ENCODE results near the gene OR10V1.
"Not testable (repeated sequence)": the region's sequence is repeated elsewhere in the genome, so short reads cannot be mapped to it uniquely, and the experiment has no call there.

Gene OR10V1

GRCh38 chr11:59706518-59707285, 6.9 kb downstream of the OR10V1 start:
- Histone ChIP-seq H3K9me3 (ENCODE audit: insufficient read depth, low read length, severe bottlenecking) (no peaks in the 10 kb centered on the region), H3K4me3 (ENCODE audit: low read depth in 1 of 2, low read length in 2 of 2) (no peak overlapping the region), H2AFZ (ENCODE audit: low read depth, low read length) (no peak overlapping the region), H3K4me2 (ENCODE audit: insufficient read depth, low read length) (no peak overlapping the region), H3K4me1 (ENCODE audit: insufficient read depth, low read length) (no peaks in the 10 kb centered on the region), H3K27me3 (ENCODE audit: insufficient read depth, low read length, poor library complexity) (no peaks in the 10 kb centered on the region), H3K9ac (ENCODE audit: low read depth, low read length) (no peak overlapping the region), H3K79me2 (ENCODE audit: insufficient read depth, low read length) (no peaks in the 10 kb centered on the region), H3K27ac (ENCODE audit: low read length) (no peak overlapping the region), H3K36me3 (ENCODE audit: insufficient read depth, low read length) (no peaks in the 10 kb centered on the region), H4K20me1 (ENCODE audit: insufficient read depth, low read length) (no peaks in the 10 kb centered on the region)
- DNase-seq (peak; percentile 18), ATAC-seq (ENCODE audit: insufficient read depth, low read depth) (peak; percentile 58)
- TF ChIP-seq EZH2 (IDR thresholded peaks at IDR 0.05; ENCODE audit: borderline replicate concordance, low read depth, low read length, severe bottlenecking) (no peak), CTCF (IDR thresholded peaks at IDR 0.05; ENCODE audit: borderline replicate concordance, extremely low read depth, low read length, poor library complexity, severe bottlenecking) (no peak)

DNA sequence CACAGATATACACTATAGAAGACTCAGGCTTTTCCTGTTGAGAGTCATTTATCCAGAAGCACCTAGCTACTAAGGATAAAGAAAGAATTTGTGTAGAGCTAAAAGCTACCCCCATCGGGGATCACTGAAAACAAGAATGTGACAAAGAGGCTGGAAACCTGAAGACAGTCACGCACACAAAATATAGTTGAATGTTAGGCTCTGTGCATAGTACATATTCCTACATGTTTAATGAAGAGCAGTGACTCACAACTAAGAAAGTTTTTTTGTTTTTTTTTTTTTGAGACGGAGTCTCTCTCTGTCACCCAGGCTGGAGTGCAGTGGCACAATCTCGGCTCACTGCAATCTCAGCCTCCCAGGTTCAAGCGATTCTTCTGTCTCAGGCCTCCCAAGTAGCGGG, 8.4 kb downstream of the OR10V1 start:
- Histone ChIP-seq H3K36me3 (ENCODE audit: insufficient read depth, low read length) (no peaks in the 10 kb centered on the region), H3K27ac (ENCODE audit: low read length) (no peak overlapping the region), H3K9ac (ENCODE audit: low read depth, low read length) (no peak overlapping the region), H3K4me1 (ENCODE audit: insufficient read depth, low read length) (no peaks in the 10 kb centered on the region), H4K20me1 (ENCODE audit: insufficient read depth, low read length) (no peaks in the 10 kb centered on the region), H3K79me2 (ENCODE audit: insufficient read depth, low read length) (no peaks in the 10 kb centered on the region), H3K9me3 (ENCODE audit: insufficient read depth, low read length, severe bottlenecking) (no peaks in the 10 kb centered on the region), H3K4me3 (ENCODE audit: low read depth in 1 of 2, low read length in 2 of 2) (no peak overlapping the region), H2AFZ (ENCODE audit: low read depth, low read length) (no peak overlapping the region), H3K4me2 (ENCODE audit: insufficient read depth, low read length) (no peak overlapping the region), H3K27me3 (ENCODE audit: insufficient read depth, low read length, poor library complexity) (no peaks in the 10 kb centered on the region)
- DNase-seq (no peak), ATAC-seq (ENCODE audit: insufficient read depth, low read depth) (no peak)
- TF ChIP-seq CTCF (IDR thresholded peaks at IDR 0.05; ENCODE audit: borderline replicate concordance, extremely low read depth, low read length, poor library complexity, severe bottlenecking) (no peak), EZH2 (IDR thresholded peaks at IDR 0.05; ENCODE audit: borderline replicate concordance, low read depth, low read length, severe bottlenecking) (no peak)

DNA sequence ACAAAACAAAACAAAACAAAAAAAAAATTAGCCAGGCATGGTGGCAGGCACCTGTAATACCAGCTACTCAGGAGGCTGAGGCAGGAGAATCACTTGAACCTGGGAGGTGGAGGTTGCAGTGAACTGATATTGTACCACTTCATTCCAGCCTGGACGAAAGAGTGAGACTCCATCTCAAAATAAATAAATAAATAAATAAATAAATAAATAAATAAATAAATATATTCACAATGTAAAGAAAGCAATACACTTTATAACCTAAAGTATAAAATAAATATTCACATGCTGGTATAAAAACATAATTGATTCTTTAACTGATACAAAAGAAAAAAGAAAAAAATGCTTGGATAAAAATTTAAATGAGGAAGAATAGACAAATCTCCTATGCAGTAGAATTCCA, 10.1 kb downstream of the OR10V1 start:
- H3K79me2 ChIP-seq (ENCODE audit: insufficient read depth, low read length); H3K27ac ChIP-seq (ENCODE audit: low read length); H3K36me3 ChIP-seq (ENCODE audit: insufficient read depth, low read length); H3K4me1 ChIP-seq (ENCODE audit: insufficient read depth, low read length); H3K9ac ChIP-seq (ENCODE audit: low read depth, low read length); H4K20me1 ChIP-seq (ENCODE audit: insufficient read depth, low read length); H3K4me3 ChIP-seq (ENCODE audit: low read depth in 1 of 2, low read length in 2 of 2); ATAC-seq (ENCODE audit: insufficient read depth, low read depth); H3K9me3 ChIP-seq (ENCODE audit: insufficient read depth, low read length, severe bottlenecking); H2AFZ ChIP-seq (ENCODE audit: low read depth, low read length); H3K4me2 ChIP-seq (ENCODE audit: insufficient read depth, low read length); H3K27me3 ChIP-seq (ENCODE audit: insufficient read depth, low read length, poor library complexity); DNase-seq: not testable (repeated sequence)

- H3K27ac ChIP-seq (ENCODE audit: low read length); H3K36me3 ChIP-seq (ENCODE audit: insufficient read depth, low read length); H3K27me3 ChIP-seq (ENCODE audit: insufficient read depth, low read length, poor library complexity); H3K4me3 ChIP-seq (ENCODE audit: low read depth in 1 of 2, low read length in 2 of 2); H3K9me3 ChIP-seq (ENCODE audit: insufficient read depth, low read length, severe bottlenecking); H3K9ac ChIP-seq (ENCODE audit: low read depth, low read length); DNase-seq; ATAC-seq (ENCODE audit: insufficient read depth, low read depth); H3K4me1 ChIP-seq (ENCODE audit: insufficient read depth, low read length); H3K79me2 ChIP-seq (ENCODE audit: insufficient read depth, low read length); H3K4me2 ChIP-seq (ENCODE audit: insufficient read depth, low read length); H4K20me1 ChIP-seq (ENCODE audit: insufficient read depth, low read length); H2AFZ ChIP-seq (ENCODE audit: low read depth, low read length): not testable (repeated sequence)
These were observed 13.5 kb downstream of the OR10V1 start for GRCh38 chr11:59700157-59700556.
